Endothelial cell of umbilical vein (primary cell): Measurements from ENCODE around the gene PDHB. TPM values are rescaled to one million over a fixed set of nuclear protein-coding genes. Genes with fewer than 3 reads are reported as not detected.

Experiments used
- BruUV-seq: library from RNA; stranded (reverse); fragments of 400-500 nt; replicated peaks from 2 replicates; lab custom pipeline; 2021; lab: Mats Ljungman, UMichigan
- CTCF ChIA-PET: fragments of 300-600, 350-600 bp; sonication (Branson Sonifier 250); formaldehyde crosslinking; loops from one replicate; lab custom pipeline; 2021; ENCODE audit warnings: antibody characterized with exemption, inconsistent platforms; lab: Charles Lee
- POLR2A ChIA-PET: fragments of 300-600, 350-600 bp; sonication (Branson Sonifier 250); formaldehyde crosslinking; loops from one replicate; lab custom pipeline; 2021; ENCODE audit warnings: antibody characterized with exemption, inconsistent platforms; lab: Charles Lee
- DNase-seq: peaks from one replicate; pipeline ENCODE4 v3.0.0-alpha.2; 2011; ENCODE audit warnings: low read depth, low spot score
- FAIRE-seq: peaks from 2 replicates; lab custom pipeline; 2011; peaks lifted over from hg19 to GRCh38; lab: Jason Lieb, UNC
- H2AFZ ChIP-seq: 2 replicates; pipeline ENCODE4 v1.6.0; 2012; ENCODE audit warnings: low read depth, low read length, control low read depth, inconsistent platforms
- H3K27ac ChIP-seq: 2 replicates; pipeline ENCODE4 v1.5.1; 2011; ENCODE audit warnings: low read depth, mild to moderate bottlenecking, control low read depth, low read length, moderate library complexity; ENCODE audit not compliant: insufficient read depth
- H3K27me3 ChIP-seq, 2 experiments: 2 replicates each; pipeline versions ENCODE4 v1.6.0 to v1.6.1; 2011; ENCODE audit warnings: low read length in 2 of 2, mixed read lengths in 1 of 2; ENCODE audit not compliant: control insufficient read depth in 2 of 2, insufficient read depth in 2 of 2
- H3K36me3 ChIP-seq, 2 experiments: 2 replicates in 1 of 2; 3 replicates in 1 of 2; pipeline ENCODE4 v1.5.1; 2011; ENCODE audit warnings: low read length in 2 of 2, mild to moderate bottlenecking in 1 of 2, moderate library complexity in 1 of 2; ENCODE audit not compliant: control insufficient read depth in 2 of 2, insufficient read depth in 2 of 2; ENCODE audit errors: extremely low read depth in 1 of 2
- H3K4me1 ChIP-seq: 3 replicates; pipeline ENCODE4 v1.5.1; 2011; ENCODE audit warnings: mild to moderate bottlenecking, low read length; ENCODE audit not compliant: control insufficient read depth, insufficient read depth; ENCODE audit errors: extremely low read depth
- H3K4me2 ChIP-seq: 2 replicates; pipeline ENCODE4 v1.6.1; 2011; ENCODE audit warnings: low read length, control low read depth, mixed read lengths; ENCODE audit not compliant: insufficient read depth
- H3K4me3 ChIP-seq, 3 experiments: fragments of 200-600 bp in 1 of 3; sonication (generic), shearing (Covaris generic) in 1 of 3; replicated peaks in 1 of 3; 2 replicates each; pipeline ENCODE4 v1.5.1; 2011 to 2016; ENCODE audit warnings: control low read depth in 3 of 3, low read length in 3 of 3, mild to moderate bottlenecking in 2 of 3, inconsistent platforms in 1 of 3, low read depth in 1 of 3, moderate library complexity in 1 of 3; ENCODE audit not compliant: insufficient read depth in 1 of 3
- H3K79me2 ChIP-seq: 2 replicates; pipeline ENCODE4 v1.6.0; 2012; ENCODE audit warnings: low read length, inconsistent platforms; ENCODE audit not compliant: control insufficient read depth, insufficient read depth
- H3K9ac ChIP-seq: replicated peaks from 2 replicates; pipeline ENCODE3; 2011; ENCODE audit warnings: low read length, control low read depth; ENCODE audit not compliant: insufficient read depth; ENCODE audit errors: extremely low read depth
- H3K9me1 ChIP-seq: replicated peaks from 3 replicates; pipeline ENCODE4 v1.6.0; 2011; ENCODE audit warnings: mild to moderate bottlenecking, low read length; ENCODE audit not compliant: control insufficient read depth, insufficient read depth; ENCODE audit errors: extremely low read depth
- H3K9me3 ChIP-seq: replicated peaks from 2 replicates; pipeline ENCODE4 v1.5.1; 2012; ENCODE audit warnings: low read length, inconsistent platforms; ENCODE audit not compliant: control insufficient read depth, insufficient read depth
- H4K20me1 ChIP-seq: replicated peaks from 2 replicates; pipeline ENCODE3; 2011; ENCODE audit warnings: mild to moderate bottlenecking, low read length; ENCODE audit not compliant: control insufficient read depth, insufficient read depth; ENCODE audit errors: extremely low read depth
- EZH2 ChIP-seq: IDR thresholded peaks from 2 replicates; pipeline ENCODE4 v1.6.1; 2012; ENCODE audit warnings: borderline replicate concordance, low read depth, mild to moderate bottlenecking, moderate library complexity, low read length, inconsistent platforms; ENCODE audit not compliant: severe bottlenecking
- FOS ChIP-seq: IDR thresholded peaks from 2 replicates; pipeline ENCODE4 v1.6.1; 2011; ENCODE audit warnings: mild to moderate bottlenecking, low read length, moderate library complexity, borderline replicate concordance; ENCODE audit not compliant: insufficient read depth
- GATA2 ChIP-seq: IDR thresholded peaks from 2 replicates; pipeline ENCODE4 v1.7.0; 2011; ENCODE audit warnings: low read depth, mild to moderate bottlenecking, moderate library complexity, mixed read lengths, low read length; ENCODE audit not compliant: insufficient read length, insufficient read depth
- JUN ChIP-seq: IDR thresholded peaks from 2 replicates; pipeline ENCODE4 v1.6.1; 2011; ENCODE audit warnings: borderline replicate concordance, low read depth; ENCODE audit not compliant: insufficient read length, insufficient read depth
- MYC ChIP-seq: IDR thresholded peaks from one replicate; pipeline ENCODE4 v1.6.1; 2011; ENCODE audit warnings: mild to moderate bottlenecking, low read depth, low read length
- POLR2A ChIP-seq: IDR thresholded peaks from 2 replicates; pipeline ENCODE4 v1.6.1; 2012; ENCODE audit warnings: low read depth, mild to moderate bottlenecking, control low read depth, low read length
- POLR2AphosphoS5 ChIP-seq: IDR thresholded peaks from 2 replicates; pipeline ENCODE4 v1.6.1; 2012; ENCODE audit warnings: low read depth, mild to moderate bottlenecking, control low read depth, low read length, moderate library complexity; ENCODE audit not compliant: insufficient read depth
- dilution Hi-C: fragments of 300-500 bp; cut with MboI; formaldehyde crosslinking; loops from one replicate; pipeline ENCODE4 v1.15.0; 2019; ENCODE audit warnings: low sequenced_read_pairs; ENCODE audit not compliant: extremely low pct_ligation_motif_present
- intact Hi-C: fragments of 100-400 bp; cut with micrococcal nuclease; formaldehyde crosslinking; loops from one replicate; pipeline ENCODE4 v1.10.0; 2022
- polyA plus RNA-seq, 4 experiments: library from polyadenylated mRNA; depleted of rRNA in 3 of 4; stranded (reverse) in 3 of 4; unstranded in 1 of 4; fragments of >200 nt; gene quantifications; 2 replicates each; pipeline versions ENCODE4 v1.2.1 to v1.2.3, GENCODE V29; 2011 to 2012; ENCODE audit warnings: missing spikeins in 1 of 4
- total RNA-seq: library from RNA; stranded (reverse); gene quantifications from 2 replicates; pipeline ENCODE4 v1.2.3, GENCODE V29; 2021
- TF ChIP-seq, protein P1 (sequence below): IDR thresholded peaks from 2 replicates; pipeline ENCODE4 v1.6.1; 2011; ENCODE audit not compliant: insufficient read depth, insufficient read length
- TF ChIP-seq, protein P2 (sequence below), 2 donors: IDR thresholded peaks; 1 replicate in 1 of 2; 2 replicates in 1 of 2; pipeline ENCODE4 v1.5.1; 2011; ENCODE audit warnings: low read length in 2 of 2, mild to moderate bottlenecking in 2 of 2, moderate library complexity in 2 of 2, control low read depth in 1 of 2, inconsistent platforms in 1 of 2, low read depth in 1 of 2; ENCODE audit not compliant: insufficient read depth in 1 of 2; ENCODE audit errors: extremely low read depth in 1 of 2

Gene PDHB
- total and polyA plus RNA-seq, 2 donors (not counting 3 experiments of a cell fraction or from before 2014, with no cell fraction given), result 50.8 to 60.8 TPM

GRCh38 chr3:58424613-58425012 is 9.0 kb downstream of the PDHB start:
- ChIA-PET POLR2A (interaction anchor here (1.1 kb wide), 1 partner anchor 16 kb away, joined by 3 read pairs; no protein-coding TSS in a partner anchor), CTCF (interaction anchor here (1.2 to 2.6 kb wide), 2 partner anchors 9 to 10 kb away, joined by 3 to 9 read pairs; no protein-coding TSS in a partner anchor)
- Histone ChIP-seq H3K9me1 (no peaks in the 10 kb centered on the region), H3K36me3 (peaks cover 12 to 21% of the 10 kb centered on the region in 2 experiments), H3K27ac (no peak overlapping the region), H4K20me1 (no peaks in the 10 kb centered on the region), H3K27me3 (no peaks in the 10 kb centered on the region), H2AFZ (no peak overlapping the region), H3K79me2 (no peaks in the 10 kb centered on the region), H3K4me1 (no peaks in the 10 kb centered on the region), H3K4me2 (no peak overlapping the region), H3K9ac (no peak overlapping the region), H3K9me3 (no peaks in the 10 kb centered on the region), H3K4me3 (no peak overlapping the region)
- FAIRE-seq (no peak), DNase-seq (no peak)
- intact Hi-C loops, result no loop called here
- dilution Hi-C loops, result no loop called here
- BruUV-seq, result no TSS peak
- TF ChIP-seq POLR2A (no peak), POLR2AphosphoS5 (no peak), FOS (no peak)
- TF ChIP-seq, protein P1, sequence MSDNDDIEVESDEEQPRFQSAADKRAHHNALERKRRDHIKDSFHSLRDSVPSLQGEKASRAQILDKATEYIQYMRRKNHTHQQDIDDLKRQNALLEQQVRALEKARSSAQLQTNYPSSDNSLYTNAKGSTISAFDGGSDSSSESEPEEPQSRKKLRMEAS, result no peak

DNA sequence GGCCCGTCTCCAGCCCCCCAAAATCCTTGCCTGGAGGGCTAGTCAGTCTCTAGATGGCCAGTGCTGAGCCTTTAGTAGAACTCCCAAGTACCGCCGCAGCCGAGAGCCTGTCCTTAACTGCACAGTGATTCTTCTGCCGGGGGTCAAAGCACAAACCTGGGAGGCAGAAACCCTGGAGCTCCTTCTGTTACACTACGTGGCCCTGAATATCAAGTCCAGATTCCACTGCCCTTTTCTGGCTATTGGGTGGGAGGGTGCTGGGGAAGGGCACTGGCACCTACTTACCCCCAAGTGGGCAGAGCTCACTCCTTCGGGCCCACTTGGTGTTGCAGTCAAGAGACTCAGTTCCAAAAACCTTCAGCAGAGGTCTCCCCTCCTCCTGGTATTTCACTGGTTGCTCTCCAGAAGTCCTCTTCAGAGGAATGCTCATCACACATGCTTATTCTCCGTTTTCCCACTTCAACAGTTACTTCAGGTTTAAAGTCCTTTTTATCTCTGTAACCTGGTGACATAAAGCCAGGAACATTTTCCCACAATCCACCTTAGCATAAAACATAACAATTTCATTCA is 10.8 kb downstream of the PDHB start:
- no peaks in the 10 kb centered on the region for H3K79me2 ChIP-seq
- TF ChIP-seq EZH2, result no peak
- TF ChIP-seq POLR2A, result no peak
- no peak for TF ChIP-seq GATA2
- TF ChIP-seq, protein P1, result no peak
- TF ChIP-seq MYC, result no peak
- no peak for TF ChIP-seq POLR2AphosphoS5
- TF ChIP-seq FOS, result no peak
- no peak for TF ChIP-seq JUN
- TF ChIP-seq, protein P2, sequence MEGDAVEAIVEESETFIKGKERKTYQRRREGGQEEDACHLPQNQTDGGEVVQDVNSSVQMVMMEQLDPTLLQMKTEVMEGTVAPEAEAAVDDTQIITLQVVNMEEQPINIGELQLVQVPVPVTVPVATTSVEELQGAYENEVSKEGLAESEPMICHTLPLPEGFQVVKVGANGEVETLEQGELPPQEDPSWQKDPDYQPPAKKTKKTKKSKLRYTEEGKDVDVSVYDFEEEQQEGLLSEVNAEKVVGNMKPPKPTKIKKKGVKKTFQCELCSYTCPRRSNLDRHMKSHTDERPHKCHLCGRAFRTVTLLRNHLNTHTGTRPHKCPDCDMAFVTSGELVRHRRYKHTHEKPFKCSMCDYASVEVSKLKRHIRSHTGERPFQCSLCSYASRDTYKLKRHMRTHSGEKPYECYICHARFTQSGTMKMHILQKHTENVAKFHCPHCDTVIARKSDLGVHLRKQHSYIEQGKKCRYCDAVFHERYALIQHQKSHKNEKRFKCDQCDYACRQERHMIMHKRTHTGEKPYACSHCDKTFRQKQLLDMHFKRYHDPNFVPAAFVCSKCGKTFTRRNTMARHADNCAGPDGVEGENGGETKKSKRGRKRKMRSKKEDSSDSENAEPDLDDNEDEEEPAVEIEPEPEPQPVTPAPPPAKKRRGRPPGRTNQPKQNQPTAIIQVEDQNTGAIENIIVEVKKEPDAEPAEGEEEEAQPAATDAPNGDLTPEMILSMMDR (IDR thresholded peaks at IDR 0.05; ENCODE audit: extremely low read depth in 1 of 2, insufficient read depth in 1 of 2, low read depth in 1 of 2, low read length in 2 of 2), result no peak
- POLR2A ChIA-PET, result no interaction called here
- peak; percentile 21 for FAIRE-seq
- CTCF ChIA-PET, result interaction anchor here (1.0 kb wide), 1 partner anchor 207 kb away, joined by 4 read pairs; no protein-coding TSS in a partner anchor
- no peak overlapping the region for H3K4me2 ChIP-seq
- no peaks in the 10 kb centered on the region for H4K20me1 ChIP-seq
- peaks cover 2 to 10% of the 10 kb centered on the region in 2 experiments for H3K36me3 ChIP-seq
- no peaks in the 10 kb centered on the region for H3K27me3 ChIP-seq
- no peak overlapping the region for H3K4me3 ChIP-seq
- no peaks in the 10 kb centered on the region for H3K4me1 ChIP-seq
- dilution Hi-C loops (no loop called here), intact Hi-C loops (no loop called here)
- no peaks in the 10 kb centered on the region for H3K9me1 ChIP-seq
- H3K9me3 ChIP-seq, result no peaks in the 10 kb centered on the region
- no peak overlapping the region for H3K9ac ChIP-seq
- BruUV-seq, result no TSS peak
- no peak overlapping the region for H2AFZ ChIP-seq
- no peak for DNase-seq
- H3K27ac ChIP-seq, result no peak overlapping the region
